IgD-negative memory B cell (primary cell): ENCODE measurements around the gene CLEC11A. TPM values are rescaled to one million over a fixed set of nuclear protein-coding genes. Genes with fewer than 3 reads are reported as not detected.

Experiments used
- H3K27ac Mint-ChIP-seq, 3 donors: one replicate each; pipeline ENCODE4 v1.8.0; 2020 to 2022; ENCODE audit warnings: mild to moderate bottlenecking in 3 of 3, mixed read lengths in 3 of 3, moderate library complexity in 1 of 3
- H3K27me3 Mint-ChIP-seq: one replicate; pipeline ENCODE4 v1.8.0; 2021; ENCODE audit warnings: mixed read lengths
- H3K36me3 Mint-ChIP-seq: one replicate; pipeline ENCODE4 v1.8.0; 2020; ENCODE audit warnings: mild to moderate bottlenecking, mixed read lengths
- H3K4me1 Mint-ChIP-seq, 3 donors: one replicate each; pipeline ENCODE4 v1.8.0; 2020 to 2022; ENCODE audit warnings: mixed read lengths in 3 of 3, mild to moderate bottlenecking in 1 of 3
- H3K4me3 Mint-ChIP-seq, 4 donors: one replicate each; pipeline ENCODE4 v1.8.0; 2020 to 2022; ENCODE audit warnings: mild to moderate bottlenecking in 4 of 4, mixed read lengths in 4 of 4, moderate library complexity in 3 of 4
- H3K9me3 Mint-ChIP-seq, 3 donors: one replicate each; pipeline ENCODE4 v1.8.0; 2020 to 2021; ENCODE audit warnings: mixed read lengths in 3 of 3, mild to moderate bottlenecking in 1 of 3
- polyA plus RNA-seq: library from polyadenylated mRNA; unstranded; fragments of 300-500 nt; fragmentation: Illumina TruSeq; gene quantifications from one replicate; pipeline ENCODE4 v1.2.3, GENCODE V29; 2021

The CLEC11A gene
- polyA plus RNA-seq, 1 donor from 2014 or later, result 0.61 TPM

GRCh38 chr19:50723735-50724521, 764 bp downstream of the CLEC11A start:
- H3K4me1 Mint-ChIP-seq, result peaks cover 0 to 5% (median 1%) of the 10 kb centered on the region in 3 donors
- peaks cover 64% of the 10 kb centered on the region for H3K27me3 Mint-ChIP-seq
- H3K9me3 Mint-ChIP-seq, result peaks cover 0 to 11% (median 0%) of the 10 kb centered on the region in 3 donors
- peak overlapping the region in 2 of 4 donors; percentile 65 to 79 for H3K4me3 Mint-ChIP-seq
- H3K27ac Mint-ChIP-seq, result no peak overlapping the region
- peaks cover 2% of the 10 kb centered on the region for H3K36me3 Mint-ChIP-seq

DNA sequence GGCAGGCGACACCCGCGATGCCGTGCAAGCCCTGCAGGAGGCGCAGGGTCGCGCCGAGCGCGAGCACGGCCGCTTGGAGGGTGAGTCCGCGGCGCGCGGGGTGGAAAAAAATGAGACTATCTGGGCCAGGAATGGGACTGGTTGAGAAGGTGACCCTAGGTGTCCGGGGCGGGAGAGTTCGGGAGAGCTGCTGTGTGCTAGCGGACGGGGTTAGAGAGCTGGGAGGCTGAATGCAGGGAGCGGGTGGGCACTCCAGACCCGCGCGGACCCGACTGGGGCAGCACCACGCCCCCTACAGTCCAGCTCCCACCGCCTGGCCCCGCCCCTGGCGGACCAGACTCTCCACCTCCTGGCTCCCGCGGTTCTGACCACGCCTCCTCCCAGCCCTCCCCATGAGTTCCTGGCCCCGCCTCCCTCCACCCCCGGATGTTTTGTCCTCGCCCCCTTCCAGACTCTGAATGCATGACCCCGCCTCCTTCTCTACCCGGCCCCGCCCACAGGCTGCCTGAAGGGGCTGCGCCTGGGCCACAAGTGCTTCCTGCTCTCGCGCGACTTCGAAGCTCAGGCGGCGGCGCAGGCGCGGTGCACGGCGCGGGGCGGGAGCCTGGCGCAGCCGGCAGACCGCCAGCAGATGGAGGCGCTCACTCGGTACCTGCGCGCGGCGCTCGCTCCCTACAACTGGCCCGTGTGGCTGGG, 1.5 kb downstream of the CLEC11A start:
- Mint-ChIP-seq H3K9me3 (peaks cover 0 to 11% (median 0%) of the 10 kb centered on the region in 3 donors), H3K36me3 (peaks cover 2% of the 10 kb centered on the region), H3K4me3 (peak overlapping the region; percentile 7 to 92 (median 72)), H3K27ac (peak overlapping the region in 1 of 3 donors; percentile 32), H3K4me1 (peaks cover 0 to 5% (median 1%) of the 10 kb centered on the region in 3 donors), H3K27me3 (peaks cover 64% of the 10 kb centered on the region)

- Mint-ChIP-seq H3K36me3 (peaks cover 2% of the 10 kb centered on the region), H3K9me3 (peaks cover 0 to 11% (median 0%) of the 10 kb centered on the region in 3 donors), H3K27ac (no peak overlapping the region), H3K4me3 (peak overlapping the region; percentile 26 to 92 (median 77)), H3K27me3 (peaks cover 60% of the 10 kb centered on the region), H3K4me1 (peaks cover 0 to 5% (median 1%) of the 10 kb centered on the region in 3 donors)
Measured at GRCh38 chr19:50725218-50725910, 2.2 kb downstream of the CLEC11A start.

GRCh38 chr19:50725911-50726230, 2.7 kb downstream of the CLEC11A start:
- peaks cover 0 to 3% (median 1%) of the 10 kb centered on the region in 3 donors for H3K4me1 Mint-ChIP-seq
- H3K36me3 Mint-ChIP-seq, result peaks cover 2% of the 10 kb centered on the region
- H3K9me3 Mint-ChIP-seq, result peaks cover 0 to 8% (median 0%) of the 10 kb centered on the region in 3 donors
- peaks cover 55% of the 10 kb centered on the region for H3K27me3 Mint-ChIP-seq
- peak overlapping the region in 1 of 3 donors; percentile 81 for H3K27ac Mint-ChIP-seq
- H3K4me3 Mint-ChIP-seq, result peak overlapping the region in 2 of 4 donors; percentile 26 to 82

GRCh38 chr19:50728084-50728737, 5.0 kb downstream of the CLEC11A start:
- H3K4me1 Mint-ChIP-seq, result peaks cover 0 to 3% (median 1%) of the 10 kb centered on the region in 3 donors
- no peak overlapping the region for H3K27ac Mint-ChIP-seq
- peaks cover 42% of the 10 kb centered on the region for H3K27me3 Mint-ChIP-seq
- H3K36me3 Mint-ChIP-seq, result peaks cover 2% of the 10 kb centered on the region
- H3K9me3 Mint-ChIP-seq, result peaks cover 0 to 6% (median 0%) of the 10 kb centered on the region in 3 donors
- peak overlapping the region in 1 of 4 donors; percentile 41 for H3K4me3 Mint-ChIP-seq

GRCh38 chr19:50729894-50730293, 6.7 kb downstream of the CLEC11A start:
- Mint-ChIP-seq H3K9me3 (peaks cover 0 to 3% (median 0%) of the 10 kb centered on the region in 3 donors), H3K27ac (no peak overlapping the region), H3K4me1 (peaks cover 0 to 2% (median 1%) of the 10 kb centered on the region in 3 donors), H3K36me3 (no peaks in the 10 kb centered on the region), H3K27me3 (peaks cover 31% of the 10 kb centered on the region), H3K4me3 (no peak overlapping the region)

GRCh38 chr19:50735869-50736268, 12.7 kb downstream of the CLEC11A start:
- Mint-ChIP-seq H3K4me1 (peaks cover 0 to 2% (median 2%) of the 10 kb centered on the region in 3 donors), H3K36me3 (no peaks in the 10 kb centered on the region), H3K4me3 (no peak overlapping the region), H3K27ac (no peak overlapping the region), H3K9me3 (peaks cover 0 to 10% (median 6%) of the 10 kb centered on the region in 3 donors), H3K27me3 (peaks cover 11% of the 10 kb centered on the region)

GRCh38 chr19:50736338-50736737, 13.2 kb downstream of the CLEC11A start:
- H3K9me3 Mint-ChIP-seq, result peaks cover 0 to 8% (median 6%) of the 10 kb centered on the region in 3 donors
- H3K27me3 Mint-ChIP-seq, result peaks cover 11% of the 10 kb centered on the region
- no peak overlapping the region for H3K27ac Mint-ChIP-seq
- H3K4me3 Mint-ChIP-seq, result peak overlapping the region in 1 of 4 donors; percentile 34
- H3K36me3 Mint-ChIP-seq, result no peaks in the 10 kb centered on the region
- H3K4me1 Mint-ChIP-seq, result peaks cover 0 to 2% (median 2%) of the 10 kb centered on the region in 3 donors

- Mint-ChIP-seq H3K27me3 (peaks cover 14% of the 10 kb centered on the region), H3K36me3 (no peaks in the 10 kb centered on the region), H3K9me3 (peaks cover 0 to 8% (median 6%) of the 10 kb centered on the region in 3 donors), H3K4me1 (peaks cover 0 to 2% (median 0%) of the 10 kb centered on the region in 3 donors), H3K27ac (peak overlapping the region in 1 of 3 donors; percentile 54), H3K4me3 (no peak overlapping the region)
Measured at GRCh38 chr19:50739132-50739913, 16.2 kb downstream of the CLEC11A start.

DNA sequence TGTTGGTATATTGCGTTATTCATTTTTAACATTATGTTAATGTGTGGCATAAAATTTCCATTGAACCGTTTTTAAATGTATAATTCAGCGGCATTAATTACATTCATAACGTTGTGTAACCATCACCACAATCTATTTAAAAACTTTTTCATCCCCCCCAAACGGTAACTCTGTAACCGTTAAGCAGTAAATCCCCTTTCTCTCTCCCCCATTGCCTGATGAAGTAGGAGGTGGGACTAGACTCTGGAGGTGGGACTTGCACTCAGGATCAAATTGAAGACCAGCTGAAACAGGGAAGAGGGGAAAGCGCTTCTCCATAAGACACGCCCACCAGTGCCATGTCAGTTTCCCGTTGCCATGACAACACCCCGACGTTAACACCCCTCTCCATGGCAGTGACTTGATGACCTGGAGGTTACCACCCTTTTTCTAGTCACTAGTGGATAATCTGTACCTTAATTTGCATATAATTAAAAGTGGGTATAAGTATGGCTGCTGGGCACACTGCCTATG, 16.8 kb downstream of the CLEC11A start:
- Mint-ChIP-seq H3K27ac (no peak overlapping the region), H3K36me3 (no peaks in the 10 kb centered on the region), H3K4me1 (peaks cover 0 to 2% (median 0%) of the 10 kb centered on the region in 3 donors), H3K27me3 (peaks cover 14% of the 10 kb centered on the region), H3K9me3 (peaks cover 0 to 8% (median 6%) of the 10 kb centered on the region in 3 donors), H3K4me3 (no peak overlapping the region)

- H3K36me3 Mint-ChIP-seq, result peaks cover 2% of the 10 kb centered on the region
Measured at GRCh38 chr19:50741179-50741933, 18.2 kb downstream of the CLEC11A start.

GRCh38 chr19:50743537-50743936, 20.4 kb downstream of the CLEC11A start:
- Mint-ChIP-seq H3K4me1 (peaks cover 0 to 2% (median 0%) of the 10 kb centered on the region in 3 donors), H3K4me3 (no peak overlapping the region), H3K36me3 (peaks cover 2% of the 10 kb centered on the region), H3K27me3 (peaks cover 14% of the 10 kb centered on the region), H3K27ac (no peak overlapping the region), H3K9me3 (peaks cover 0 to 5% (median 0%) of the 10 kb centered on the region in 3 donors)

More at GRCh38 chr19:50741179-50741933, 18.2 kb downstream of the CLEC11A start:
- Mint-ChIP-seq H3K27ac (no peak overlapping the region), H3K4me3 (peak overlapping the region in 1 of 4 donors; percentile 12), H3K9me3 (peaks cover 0 to 7% (median 6%) of the 10 kb centered on the region in 3 donors), H3K27me3 (peaks cover 14% of the 10 kb centered on the region), H3K4me1 (peaks cover 0 to 2% (median 0%) of the 10 kb centered on the region in 3 donors)

DNA sequence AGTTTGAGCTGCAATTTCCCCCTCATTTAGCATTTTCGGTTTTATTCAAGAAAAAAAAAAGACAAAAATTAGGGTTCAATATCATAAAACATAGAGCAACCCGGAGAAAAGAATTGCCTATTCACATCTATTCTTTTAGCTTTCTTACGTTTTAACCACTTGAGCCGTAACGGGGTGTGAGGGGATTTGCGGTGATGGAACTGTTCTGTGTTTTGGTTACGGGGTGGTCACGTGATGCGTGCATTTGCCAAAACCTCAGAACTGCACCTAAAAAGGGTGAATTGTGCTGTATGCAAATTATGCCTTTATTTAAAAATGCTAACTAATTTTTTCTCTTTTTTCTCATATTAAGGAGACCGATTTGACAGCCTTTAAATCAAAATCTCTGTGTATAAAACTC, 22.1 kb downstream of the CLEC11A start:
- no peaks in the 10 kb centered on the region for H3K9me3 Mint-ChIP-seq
- no peaks in the 10 kb centered on the region for H3K4me1 Mint-ChIP-seq
- no peak overlapping the region for H3K4me3 Mint-ChIP-seq
- no peak overlapping the region for H3K27ac Mint-ChIP-seq
- peaks cover 2% of the 10 kb centered on the region for H3K36me3 Mint-ChIP-seq
- H3K27me3 Mint-ChIP-seq, result peaks cover 13% of the 10 kb centered on the region
